NCI-H82 (cell line): Measurements from ENCODE around the gene GCNT2.
A peak's percentile ranks its signal among the peaks of the same experiment; 100 is the strongest.
"Not testable (repeated sequence)": the region's sequence is repeated elsewhere in the genome, so short reads cannot be mapped to it uniquely, and the experiment has no call there.

Experiments used
- DNase-seq: peaks from one replicate; lab custom pipeline; 2025; lab: John Stamatoyannopoulos, UW

The GCNT2 gene

GRCh38 chr6:10612161-10612560 is 91.0 kb downstream of the GCNT2 start:
- no peak for DNase-seq

DNA sequence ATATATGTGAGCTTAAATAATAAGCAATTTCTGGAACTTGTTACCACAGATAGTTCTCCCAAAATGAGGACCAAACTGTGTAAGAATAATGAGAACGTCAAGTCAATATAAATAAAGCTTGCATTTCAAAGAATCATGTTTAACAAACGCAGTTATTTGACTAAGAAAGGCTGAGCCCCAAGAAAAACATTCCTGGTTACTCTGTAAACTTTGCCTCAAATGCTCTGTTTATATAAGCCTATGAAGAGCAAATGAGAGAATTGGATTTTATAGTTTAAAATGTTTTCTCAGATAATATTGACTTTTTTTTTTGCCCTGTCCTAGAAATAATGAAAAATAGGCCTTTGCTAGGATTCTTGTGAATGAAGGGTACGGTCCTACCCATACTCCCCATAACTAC is 91.9 kb downstream of the GCNT2 start:
- no peak for DNase-seq

DNA sequence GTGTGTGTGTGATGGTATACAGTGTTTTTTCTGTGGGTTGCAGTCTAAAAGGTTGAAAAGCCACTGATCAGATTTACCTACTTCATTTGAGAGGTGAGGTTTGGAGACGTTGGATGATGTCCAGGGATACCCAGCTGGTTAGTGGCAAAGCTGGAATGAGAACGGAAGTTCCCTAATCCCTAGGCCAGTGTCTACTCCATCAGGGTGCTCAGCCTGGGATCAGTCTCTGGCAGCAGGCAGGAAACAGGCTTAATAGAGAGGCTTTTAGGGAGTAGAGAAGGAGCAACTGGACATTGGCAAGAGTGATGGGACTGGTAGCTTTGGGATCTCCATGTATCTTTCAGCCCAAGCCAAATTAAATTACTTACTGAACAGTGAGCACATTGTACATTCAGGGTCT is 92.6 kb downstream of the GCNT2 start:
- peak; percentile 63 for DNase-seq

- DNase-seq: no peak
Measured at GRCh38 chr6:10615675-10616074, 94.5 kb downstream of the GCNT2 start.

DNA sequence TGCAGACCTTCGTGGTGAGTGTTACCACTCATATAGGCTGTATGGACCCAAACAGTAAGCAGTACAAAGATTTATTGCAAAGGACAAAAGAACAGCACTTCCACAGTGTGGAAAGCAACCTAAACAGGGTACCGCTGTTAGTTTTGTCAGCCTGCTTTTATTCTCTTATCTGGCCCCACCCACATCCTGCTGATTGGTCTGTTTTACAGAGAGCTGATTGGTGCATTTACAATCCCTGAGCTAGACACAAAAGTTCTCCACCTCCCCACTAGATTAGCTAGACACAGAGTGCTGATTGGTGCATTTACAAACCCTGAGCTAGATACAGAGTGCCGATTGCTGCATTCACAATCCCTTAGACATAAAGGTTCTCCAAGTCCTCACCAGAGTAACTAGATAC is 95.1 kb downstream of the GCNT2 start:
- DNase-seq: not testable (repeated sequence)

DNA sequence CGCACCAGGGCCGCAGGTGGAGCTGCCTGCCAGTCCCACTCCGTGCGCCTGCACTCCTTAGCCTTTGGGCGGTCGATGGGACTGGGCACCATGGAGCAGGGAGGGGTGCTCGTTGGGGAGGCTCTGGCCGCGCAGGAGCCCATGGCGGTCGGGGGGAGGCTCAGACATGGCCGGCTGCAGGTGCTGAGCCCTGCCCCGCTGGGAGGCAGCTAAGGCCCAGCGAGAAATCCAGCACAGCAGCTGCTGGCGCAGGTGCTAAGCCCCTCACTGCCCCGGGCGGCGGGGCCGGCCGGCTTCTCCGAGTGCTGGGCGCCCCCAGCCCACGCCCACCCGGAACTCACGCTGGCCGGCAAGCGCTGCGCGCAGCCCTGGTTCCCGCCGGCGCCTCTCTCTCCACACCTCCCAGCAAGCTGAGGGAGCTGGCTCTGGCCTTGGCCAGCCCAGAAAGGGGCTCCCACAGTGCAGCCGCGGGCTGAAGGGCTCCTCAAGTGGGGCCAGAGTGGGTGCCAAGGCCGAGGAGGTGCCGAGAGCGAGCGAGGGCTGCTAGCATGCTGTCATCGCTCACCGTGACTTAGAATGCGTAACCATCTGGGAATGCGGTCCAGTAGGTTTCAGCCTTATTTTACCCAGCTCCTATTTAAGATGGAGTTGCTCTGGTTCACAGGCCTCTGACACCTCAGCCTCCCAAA is 96.0 kb downstream of the GCNT2 start:
- no peak for DNase-seq

- DNase-seq: no peak
Measured at GRCh38 chr6:10618409-10618808, 97.3 kb downstream of the GCNT2 start.

- DNase-seq: no peak
Measured at GRCh38 chr6:10621213-10621612, 100.1 kb downstream of the GCNT2 start.

DNA sequence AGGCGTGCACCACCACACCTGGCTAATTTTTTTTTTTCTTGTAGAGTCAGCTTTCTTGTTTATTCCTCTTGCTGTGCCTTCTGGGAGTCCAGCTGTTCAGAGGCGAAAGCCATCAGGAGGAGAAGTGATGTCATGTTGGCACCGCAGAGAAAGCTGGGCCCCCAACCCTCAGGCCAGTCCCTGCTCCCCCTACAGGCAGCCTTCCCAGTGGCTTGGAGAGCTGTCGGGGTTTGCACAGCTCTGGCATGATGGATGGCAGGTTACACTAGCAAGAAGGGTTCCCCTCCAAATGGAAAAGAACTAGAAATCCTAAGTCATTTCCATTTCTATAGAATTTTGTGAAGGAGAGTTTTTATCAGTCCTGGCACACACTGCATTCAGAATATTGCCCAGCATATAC is 100.7 kb downstream of the GCNT2 start:
- peak; percentile 12 for DNase-seq

DNA sequence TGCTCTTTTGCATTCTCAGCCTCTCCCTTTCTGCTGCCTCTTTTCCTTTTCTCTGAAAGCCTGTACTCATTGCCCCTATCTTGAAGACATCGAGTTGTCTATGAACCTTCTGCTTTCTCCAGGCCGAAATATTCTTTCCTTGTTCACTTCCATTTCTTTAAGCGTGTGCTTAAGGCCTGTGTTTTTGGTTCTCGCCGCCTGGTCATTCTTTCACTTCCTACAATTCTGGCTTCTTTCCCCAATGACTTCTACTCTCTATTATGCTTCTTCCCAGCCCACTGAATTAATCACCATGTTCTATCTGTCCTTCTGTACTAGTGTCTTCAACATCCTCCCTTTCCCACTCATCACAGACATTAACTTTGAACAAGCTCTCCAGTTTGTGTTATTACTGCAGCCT is 103.7 kb downstream of the GCNT2 start:
- no peak for DNase-seq

- no peak for DNase-seq
Measured at GRCh38 chr6:10626154-10626741, 105.1 kb downstream of the GCNT2 start.

GRCh38 chr6:10627800-10628199 is 106.6 kb downstream of the GCNT2 start:
- DNase-seq: no peak

DNA sequence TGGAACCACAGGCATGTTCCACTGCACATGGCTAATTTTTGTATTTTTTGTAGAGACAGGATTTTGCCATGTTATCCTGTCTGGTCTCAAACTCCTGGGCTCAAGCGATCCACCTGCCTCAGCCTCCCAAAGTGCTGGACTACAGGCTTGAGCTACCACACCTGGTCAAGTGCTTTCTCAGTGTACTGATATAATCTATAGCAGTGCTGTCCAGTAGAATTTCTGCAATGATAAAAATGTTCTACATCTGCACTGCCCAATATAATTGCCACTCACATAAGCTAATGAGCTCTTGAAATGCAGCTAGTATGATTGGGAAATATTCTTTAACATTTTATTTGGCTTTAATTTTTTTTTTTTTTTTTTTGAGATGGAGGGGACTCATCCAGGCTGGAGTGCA is 109.0 kb downstream of the GCNT2 start:
- DNase-seq: no peak

GRCh38 chr6:10633216-10633615 is 112.1 kb downstream of the GCNT2 start:
- no peak for DNase-seq

DNA sequence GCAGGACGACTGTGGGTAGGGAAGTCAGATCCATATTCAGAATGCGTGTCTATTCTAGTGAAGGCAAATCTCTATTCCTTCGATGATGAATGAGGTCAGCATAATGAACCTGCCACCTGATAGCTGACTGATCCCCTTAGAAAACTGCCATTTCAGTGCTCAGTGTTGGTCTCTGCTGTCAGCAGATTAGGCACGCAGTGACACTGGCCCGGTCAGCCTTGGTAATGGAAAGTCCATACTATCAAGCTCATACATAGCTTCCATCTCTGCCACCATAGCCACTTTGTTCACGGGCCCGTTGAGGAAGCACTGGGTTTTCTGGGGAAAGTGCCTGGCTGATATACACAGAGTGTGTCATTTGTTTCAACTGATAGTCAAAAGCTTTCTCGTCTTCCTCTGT is 119.3 kb downstream of the GCNT2 start:
- DNase-seq: no peak

GRCh38 chr6:10641528-10641927 is 120.4 kb downstream of the GCNT2 start:
- DNase-seq: no peak

- DNase-seq: no peak
Measured at GRCh38 chr6:10643201-10643651, 122.1 kb downstream of the GCNT2 start.

GRCh38 chr6:10644225-10644624 is 123.1 kb downstream of the GCNT2 start:
- no peak for DNase-seq

GRCh38 chr6:10655508-10656055 is 134.4 kb downstream of the GCNT2 start:
- DNase-seq: no peak

GRCh38 chr6:10658910-10659698 is 138.0 kb downstream of the GCNT2 start:
- DNase-seq: peak; percentile 60

DNA sequence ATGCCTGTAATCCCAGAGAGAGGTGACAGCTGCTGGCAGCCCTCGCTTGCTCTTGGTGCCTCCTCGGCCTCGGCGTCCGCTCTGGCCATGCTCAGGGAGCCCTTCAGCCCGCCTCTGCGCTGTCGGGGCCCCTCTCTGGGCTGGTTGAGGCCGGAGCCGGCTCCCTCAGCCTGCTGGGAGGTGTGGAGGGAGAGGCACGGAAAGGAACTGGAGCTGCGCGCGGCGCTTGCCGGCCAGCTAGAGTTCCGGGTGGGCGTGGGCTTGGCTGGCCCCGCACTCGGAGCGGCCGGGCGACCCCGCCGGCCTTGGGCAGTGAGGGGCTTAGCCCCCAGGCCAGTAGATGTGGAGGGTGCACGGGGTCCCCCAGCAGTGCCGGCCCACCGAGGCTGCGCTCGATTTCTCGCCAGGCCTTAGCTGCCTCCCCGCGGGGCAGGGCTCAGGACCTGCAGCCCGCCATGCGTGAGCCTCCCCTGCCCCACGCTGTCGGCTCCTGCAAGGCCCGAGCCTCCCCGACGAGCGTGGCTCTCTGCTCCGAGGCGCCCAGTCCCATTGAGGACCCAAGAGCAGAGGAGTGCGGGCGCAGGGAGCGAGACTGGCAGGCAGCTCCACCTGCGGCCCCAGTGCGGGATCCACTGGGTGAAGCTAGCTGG is 138.7 kb downstream of the GCNT2 start:
- no peak for DNase-seq

DNA sequence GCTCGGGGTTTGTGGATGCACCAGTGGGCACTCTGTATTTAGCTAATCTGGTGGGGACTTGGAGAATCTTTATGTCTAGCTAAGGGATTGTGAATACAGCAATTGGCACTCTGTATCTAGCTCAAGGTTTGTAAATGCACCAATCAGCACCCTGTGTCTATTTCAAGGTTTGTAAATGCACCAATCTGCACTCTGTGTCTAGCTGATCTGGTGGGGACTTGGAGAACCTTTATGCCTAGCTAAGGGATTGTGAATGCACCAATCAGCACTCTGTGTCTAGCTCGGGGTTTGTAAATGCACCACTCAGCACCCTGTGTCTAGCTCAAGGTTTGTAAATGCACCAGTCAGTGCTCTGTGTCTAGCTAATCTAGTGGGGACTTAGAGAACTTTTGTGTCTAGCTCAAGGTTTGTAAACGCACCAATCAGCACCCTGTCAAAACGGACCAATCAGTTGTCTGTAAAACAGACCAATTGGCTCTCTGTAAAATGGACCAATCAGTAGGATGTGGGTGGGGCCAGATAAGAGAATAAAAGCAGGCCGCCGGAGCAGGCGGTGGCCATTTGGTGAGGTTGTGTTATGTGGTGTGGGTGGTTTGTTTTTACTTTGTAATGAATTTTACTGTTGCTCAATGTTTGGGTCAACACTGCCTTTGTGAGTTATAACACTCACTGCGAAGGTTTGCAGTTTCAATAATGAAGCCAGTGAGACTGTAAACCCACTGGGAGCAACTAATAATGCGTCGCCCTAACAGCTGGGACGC is 139.5 kb downstream of the GCNT2 start:
- DNase-seq: not testable (repeated sequence)
